SU-DHL-6 (cell line): Measurements from ENCODE around the gene ZNF229.
"Not testable (repeated sequence)": the region's sequence is repeated elsewhere in the genome, so short reads cannot be mapped to it uniquely, and the experiment has no call there.

Experiments used
- H2AFZ ChIP-seq: fragments of 200-600 bp; sonication (generic); 2 replicates; pipeline ENCODE4 v1.6.1; 2014; ENCODE audit warnings: low read depth, mild to moderate bottlenecking, moderate library complexity, mixed read lengths, antibody characterized with exemption, low read length; ENCODE audit not compliant: severe bottlenecking
- H3F3A ChIP-seq: fragments of 200-600 bp; shearing (Covaris generic); 2 replicates; pipeline ENCODE4 v1.6.0; 2016; ENCODE audit warnings: antibody characterized with exemption, mild to moderate bottlenecking; ENCODE audit not compliant: insufficient read depth
- H3K27ac ChIP-seq: fragments of 200-600 bp; sonication (generic); 2 replicates; pipeline ENCODE4 v1.5.1; 2016; ENCODE audit warnings: low read depth, mild to moderate bottlenecking, low read length, moderate library complexity, mixed read lengths
- H3K27me3 ChIP-seq: fragments of 200-600 bp; sonication (generic), shearing (Covaris generic); 2 replicates; pipeline ENCODE4 v1.6.0; 2014; ENCODE audit warnings: mild to moderate bottlenecking, low read length
- H3K36me3 ChIP-seq: fragments of 200-600 bp; sonication (generic); 2 replicates; pipeline ENCODE4 v1.6.1; 2014; ENCODE audit warnings: mild to moderate bottlenecking, low read length, mixed read lengths
- H3K4me2 ChIP-seq: fragments of 300-600, 200-600 bp; shearing (Covaris generic), sonication (generic); 2 replicates; pipeline ENCODE4 v1.6.0; 2014; ENCODE audit warnings: low read length, low read depth, mild to moderate bottlenecking; ENCODE audit not compliant: poor library complexity, severe bottlenecking
- H3K4me3 ChIP-seq: fragments of 200-600 bp; sonication (generic); 2 replicates; pipeline ENCODE4 v1.5.1; 2014; ENCODE audit warnings: antibody characterized with exemption, low read length, mild to moderate bottlenecking, mixed read lengths; ENCODE audit not compliant: insufficient read depth, poor library complexity, severe bottlenecking
- H3K79me2 ChIP-seq: fragments of 200-600 bp; sonication (generic); 2 replicates; pipeline ENCODE4 v1.6.1; 2014; ENCODE audit warnings: mild to moderate bottlenecking, low read length, moderate library complexity; ENCODE audit not compliant: insufficient read depth
- H3K9ac ChIP-seq: fragments of 200-600 bp; sonication (generic); 2 replicates; pipeline ENCODE4 v1.7.0; 2014; ENCODE audit warnings: mild to moderate bottlenecking, low read length
- H3K9me2 ChIP-seq: fragments of 200-600 bp; sonication (generic); replicated peaks from 2 replicates; pipeline ENCODE4 v1.6.1; 2014; ENCODE audit warnings: low read length; ENCODE audit not compliant: insufficient read depth
- H3K9me3 ChIP-seq: fragments of 200-600 bp; sonication (generic); 2 replicates; pipeline ENCODE4 v1.6.1; 2014; ENCODE audit warnings: low read length, mixed read lengths; ENCODE audit not compliant: insufficient read depth
- H4K20me1 ChIP-seq: fragments of 200-600 bp; sonication (generic); 2 replicates; pipeline ENCODE4 v1.6.1; 2014; ENCODE audit warnings: low read depth, mild to moderate bottlenecking, antibody characterized with exemption, low read length, moderate library complexity, mixed read lengths
- EZH2phosphoT487 ChIP-seq: fragments of 200-600 bp; sonication (generic), shearing (Covaris generic); conservative IDR thresholded peaks from 2 replicates; pipeline ENCODE4 v1.6.1; 2018; ENCODE audit warnings: mild to moderate bottlenecking, antibody characterized with exemption, low read length, moderate library complexity, mixed read lengths
- TF ChIP-seq, protein P1 (sequence below): fragments of 200-600 bp; sonication (generic); IDR thresholded peaks from one replicate; pipeline ENCODE4 v1.5.1; 2017; ENCODE audit warnings: antibody characterized with exemption, mild to moderate bottlenecking, low read length, moderate library complexity; ENCODE audit not compliant: insufficient read depth, poor library complexity, severe bottlenecking

The ZNF229 gene

DNA sequence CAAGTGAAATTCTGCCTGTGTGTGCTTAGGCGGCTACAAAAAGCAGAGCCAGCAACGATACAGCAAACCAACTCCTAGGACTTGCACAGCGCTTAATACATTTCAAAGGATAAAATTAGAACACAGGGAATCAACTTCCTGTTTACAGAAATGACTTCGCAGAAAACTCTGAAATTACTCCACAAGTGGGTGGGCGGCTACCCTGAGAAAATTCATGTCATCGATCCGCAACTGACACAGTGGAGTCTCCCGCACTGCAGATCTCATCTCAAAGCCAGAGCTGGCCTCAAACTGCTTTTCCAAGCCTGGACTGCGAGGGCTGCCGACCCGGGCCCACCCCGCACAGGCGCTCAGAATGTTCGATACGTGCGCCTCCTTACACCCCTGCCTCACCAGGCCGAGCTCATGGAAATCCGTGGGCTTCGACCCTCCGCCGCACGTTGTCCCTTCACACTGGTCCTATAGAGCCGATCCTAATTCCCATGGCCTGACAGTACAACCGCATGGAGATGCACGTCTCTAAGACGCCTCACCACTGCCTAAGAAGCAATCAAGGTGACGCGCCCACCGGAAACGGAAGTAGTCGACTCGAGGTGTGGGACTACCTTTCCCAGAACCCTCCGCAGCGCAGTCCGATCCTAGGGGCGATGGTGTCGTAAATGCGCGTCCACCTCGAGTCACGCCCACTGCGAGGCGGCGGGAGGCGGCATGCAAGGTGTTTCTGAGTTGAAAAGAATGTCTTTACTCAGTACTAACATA lies at the start of gene ZNF229:
ZNF229 (minus strand) TSS at position 557 of the 759 bp plus-strand sequence. CDS start 5,625 bp downstream, outside the sequence.
- Histone ChIP-seq H3K9ac (no peak within 1 kb of the TSS), H3K4me2 (no peak within 1 kb of the TSS)

DNA sequence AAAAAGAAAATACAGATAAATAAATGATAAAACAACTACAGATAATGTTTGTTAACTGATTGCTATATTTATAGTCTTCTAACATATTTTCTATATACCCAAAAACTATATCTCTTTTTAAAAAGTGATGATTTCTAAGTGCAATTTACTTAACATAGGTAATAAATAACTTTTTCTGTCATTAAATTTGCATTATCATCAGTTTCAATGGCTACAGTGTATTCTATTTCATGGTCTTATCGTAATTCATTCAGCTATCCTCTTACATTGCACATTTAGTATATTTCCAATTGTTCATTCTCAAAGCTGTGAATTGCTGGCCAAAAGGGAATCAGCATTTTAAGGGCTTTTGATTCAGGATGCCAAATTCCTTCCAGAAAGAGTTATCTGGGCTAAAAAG lies 48.4 kb upstream of the ZNF229 start:
- H3K9ac ChIP-seq, result no peak overlapping the region
- H3K27me3 ChIP-seq, result no peaks in the 10 kb centered on the region
- TF ChIP-seq, protein P1, sequence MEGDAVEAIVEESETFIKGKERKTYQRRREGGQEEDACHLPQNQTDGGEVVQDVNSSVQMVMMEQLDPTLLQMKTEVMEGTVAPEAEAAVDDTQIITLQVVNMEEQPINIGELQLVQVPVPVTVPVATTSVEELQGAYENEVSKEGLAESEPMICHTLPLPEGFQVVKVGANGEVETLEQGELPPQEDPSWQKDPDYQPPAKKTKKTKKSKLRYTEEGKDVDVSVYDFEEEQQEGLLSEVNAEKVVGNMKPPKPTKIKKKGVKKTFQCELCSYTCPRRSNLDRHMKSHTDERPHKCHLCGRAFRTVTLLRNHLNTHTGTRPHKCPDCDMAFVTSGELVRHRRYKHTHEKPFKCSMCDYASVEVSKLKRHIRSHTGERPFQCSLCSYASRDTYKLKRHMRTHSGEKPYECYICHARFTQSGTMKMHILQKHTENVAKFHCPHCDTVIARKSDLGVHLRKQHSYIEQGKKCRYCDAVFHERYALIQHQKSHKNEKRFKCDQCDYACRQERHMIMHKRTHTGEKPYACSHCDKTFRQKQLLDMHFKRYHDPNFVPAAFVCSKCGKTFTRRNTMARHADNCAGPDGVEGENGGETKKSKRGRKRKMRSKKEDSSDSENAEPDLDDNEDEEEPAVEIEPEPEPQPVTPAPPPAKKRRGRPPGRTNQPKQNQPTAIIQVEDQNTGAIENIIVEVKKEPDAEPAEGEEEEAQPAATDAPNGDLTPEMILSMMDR, result no peak
- TF ChIP-seq EZH2phosphoT487, result no peak
- no peak overlapping the region for H3K4me2 ChIP-seq
- no peaks in the 10 kb centered on the region for H3K9me2 ChIP-seq
- peaks cover 69% of the 10 kb centered on the region for H3K36me3 ChIP-seq
- no peaks in the 10 kb centered on the region for H4K20me1 ChIP-seq
- H3F3A ChIP-seq, result no peaks in the 10 kb centered on the region
- H2AFZ ChIP-seq, result no peak overlapping the region
- H3K4me3 ChIP-seq, result no peak overlapping the region
- H3K9me3 ChIP-seq, result peaks cover 62% of the 10 kb centered on the region
- H3K79me2 ChIP-seq, result peaks cover 51% of the 10 kb centered on the region
- H3K27ac ChIP-seq, result no peak overlapping the region

More for the DNA sequence above, at the start of gene ZNF229:
- Histone ChIP-seq H3K4me3 (no peak within 1 kb of the TSS), H3K9me3 (0 out of 2 replicates have a peak, but pooled peaks cover 9% of the 10 kb centered on the region), H3K27me3 (no peaks in the 10 kb centered on the region), H3K27ac (no peak within 1 kb of the TSS), H2AFZ (no peak within 1 kb of the TSS), H4K20me1 (no peaks in the 10 kb centered on the region), H3F3A (no peaks in the 10 kb centered on the region), H3K9me2 (no peaks in the 10 kb centered on the region), H3K36me3 (no peaks in the 10 kb centered on the region), H3K79me2 (no peaks in the 10 kb centered on the region)
- TF ChIP-seq, protein P1, result no peak
- no peak for TF ChIP-seq EZH2phosphoT487

DNA sequence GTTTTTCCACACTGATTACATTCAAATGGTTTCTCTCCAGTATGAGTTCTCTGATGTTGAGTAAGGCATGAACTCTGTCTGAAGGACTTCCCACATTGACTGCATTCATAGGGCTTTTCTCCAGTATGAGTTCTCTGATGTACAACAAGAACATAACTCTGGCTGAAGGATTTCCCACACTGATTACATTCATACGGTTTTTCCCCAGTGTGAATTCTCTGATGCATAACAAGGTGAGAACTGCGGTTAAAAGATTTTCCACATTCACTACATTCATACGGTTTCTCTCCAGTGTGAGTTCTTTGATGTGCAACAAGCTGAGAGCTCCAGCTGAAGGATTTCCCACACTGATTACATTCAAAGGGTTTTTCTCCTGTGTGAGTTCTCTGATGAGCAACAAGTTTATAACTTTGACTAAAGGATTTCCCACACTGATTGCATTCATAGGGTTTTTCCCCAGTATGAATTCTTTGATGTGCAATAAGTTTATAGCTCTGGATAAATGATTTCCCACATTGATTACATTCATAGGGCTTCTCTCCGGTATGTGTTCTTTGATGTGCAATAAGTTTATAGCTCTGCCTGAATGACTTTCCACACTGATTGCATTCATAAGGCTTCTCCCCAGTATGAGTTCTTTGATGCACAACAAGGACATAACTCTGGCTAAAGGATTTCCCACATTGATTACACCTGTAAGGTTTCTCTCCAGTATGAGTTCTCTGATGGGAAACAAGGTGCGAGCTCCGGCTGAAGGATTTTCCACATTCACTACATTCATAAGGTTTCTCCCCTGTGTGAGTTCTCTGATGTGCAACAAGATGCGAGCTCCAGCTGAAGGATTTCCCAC lies 28.5 kb upstream of the ZNF229 start:
- Histone ChIP-seq H3F3A (peaks cover 18% of the 10 kb centered on the region), H3K9me2 (no peaks in the 10 kb centered on the region), H3K9me3 (peaks cover 88% of the 10 kb centered on the region), H3K27ac (no peak overlapping the region), H2AFZ (no peak overlapping the region), H4K20me1 (no peaks in the 10 kb centered on the region), H3K27me3 (no peaks in the 10 kb centered on the region), H3K36me3 (peaks cover 62% of the 10 kb centered on the region), H3K4me3 (no peak overlapping the region), H3K79me2 (no peaks in the 10 kb centered on the region), H3K9ac (no peak overlapping the region), H3K4me2 (no peak overlapping the region)
- TF ChIP-seq EZH2phosphoT487, result no peak
- TF ChIP-seq, protein P1, result no peak

DNA sequence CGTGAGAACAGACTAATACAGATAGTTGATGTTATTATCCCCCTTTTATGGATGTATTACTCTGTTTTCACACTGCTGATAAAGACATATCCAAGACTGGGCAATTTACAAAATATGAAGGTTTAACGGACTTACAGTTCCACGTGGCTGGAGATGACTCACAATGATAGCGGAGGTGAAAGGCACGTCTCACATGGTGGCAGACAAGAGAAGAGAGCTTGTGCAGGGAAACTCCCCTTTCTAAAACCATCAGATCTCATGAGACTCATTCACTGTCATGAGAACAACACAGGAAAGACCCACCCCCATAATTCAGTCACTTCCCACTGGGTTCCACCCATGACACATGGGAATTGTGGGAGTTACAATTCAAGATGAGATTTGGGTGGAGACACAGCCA lies 20.5 kb upstream of the ZNF229 start:
- not testable (repeated sequence) for H3K9me2 ChIP-seq, H3K4me2 ChIP-seq, H4K20me1 ChIP-seq, H3K27me3 ChIP-seq, H3K4me3 ChIP-seq, H3K27ac ChIP-seq, H2AFZ ChIP-seq, H3K79me2 ChIP-seq, H3K36me3 ChIP-seq, H3K9ac ChIP-seq, H3F3A ChIP-seq
- peaks cover 24% of the 10 kb centered on the region; the same call in 1 of the 2 replicates for H3K9me3 ChIP-seq

DNA sequence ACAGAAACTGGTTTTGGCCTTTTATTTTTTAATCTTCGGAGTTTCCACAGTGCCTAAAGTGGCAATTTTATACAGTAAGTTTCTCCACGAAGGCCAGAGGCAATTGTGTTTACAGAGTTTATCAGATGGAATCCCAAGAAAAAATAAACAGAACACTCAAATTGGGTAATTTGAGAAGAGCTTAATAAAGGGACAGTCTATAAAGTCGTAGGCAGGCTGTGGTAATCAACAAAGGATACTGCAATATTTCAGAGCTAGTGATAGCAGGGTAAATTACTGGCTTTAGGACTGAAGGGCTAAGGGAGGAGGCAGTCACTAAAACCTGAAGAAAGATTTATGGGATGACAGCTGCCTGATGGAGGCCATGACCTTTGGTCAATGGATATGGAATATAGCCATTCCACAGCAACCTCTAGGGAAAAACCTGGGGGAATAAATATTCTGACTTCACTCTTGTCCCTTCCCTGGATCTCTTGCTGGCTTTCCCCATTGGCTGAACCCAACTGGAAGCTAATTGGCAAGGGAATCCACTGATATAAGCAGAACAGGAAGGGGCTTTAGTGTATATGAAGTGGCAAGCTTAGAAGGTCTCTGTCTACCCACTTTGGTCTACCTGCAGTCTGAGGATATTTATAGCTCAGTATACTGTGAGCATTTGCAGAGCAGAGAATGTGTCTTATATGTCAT lies 14.5 kb upstream of the ZNF229 start:
- H3K27ac ChIP-seq, H3F3A ChIP-seq, H2AFZ ChIP-seq: not testable (repeated sequence)

More for the DNA sequence above, 14.5 kb upstream of the ZNF229 start:
- H3K9me2 ChIP-seq, H3K36me3 ChIP-seq, H3K4me2 ChIP-seq, H3K4me3 ChIP-seq, H4K20me1 ChIP-seq, H3K9me3 ChIP-seq, H3K9ac ChIP-seq, H3K27me3 ChIP-seq, H3K79me2 ChIP-seq: not testable (repeated sequence)
